HG02759 (cell line): ENCODE data around the gene OGFRL1.

Source experiments
- ATAC-seq: cut with Tn5 transposase; IDR thresholded peaks from one replicate; pipeline ENCODE4 v1.9.1; 2021; ENCODE audit warnings: mild to moderate bottlenecking, moderate library complexity; ENCODE audit not compliant: unreplicated experiment

Gene OGFRL1

DNA sequence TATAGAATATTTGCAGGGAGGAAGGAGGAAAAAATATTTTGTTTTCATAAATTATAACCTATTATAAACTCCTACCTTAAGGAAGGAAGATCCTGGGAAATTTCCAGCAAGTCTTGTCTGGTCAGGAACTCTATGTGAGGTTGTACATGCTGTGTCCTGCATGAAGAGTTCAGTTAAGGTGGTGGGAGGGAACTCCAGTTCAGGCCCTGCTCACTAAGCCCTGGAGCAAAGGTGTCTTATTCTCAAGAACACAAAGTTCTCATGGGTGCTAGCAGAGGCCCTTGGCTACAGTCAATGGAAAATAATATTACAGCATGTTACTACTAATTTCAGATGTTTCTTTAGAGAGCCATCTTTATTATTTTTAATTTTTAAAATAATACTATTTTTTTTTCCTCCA is 3.8 kb upstream of the OGFRL1 start:
- ATAC-seq = no peak

GRCh38 chr6:71287038-71287437 is 1.6 kb upstream of the OGFRL1 start:
- no peak for ATAC-seq

DNA sequence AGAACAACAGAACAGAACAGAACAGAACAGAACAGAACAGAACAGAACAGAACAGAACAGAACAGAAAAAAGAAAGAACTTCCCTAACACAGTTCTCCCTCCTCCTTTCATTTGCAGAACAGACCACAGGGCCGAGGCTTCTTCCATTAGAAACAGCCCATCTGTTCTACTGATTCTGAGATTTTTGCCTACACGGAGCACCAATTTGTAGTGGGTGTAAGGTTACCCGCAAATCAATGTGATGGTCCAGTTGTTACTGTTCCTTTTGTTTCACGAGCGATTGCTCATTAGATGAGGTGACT is 734 bp upstream of the OGFRL1 start:
- no peak for ATAC-seq

DNA sequence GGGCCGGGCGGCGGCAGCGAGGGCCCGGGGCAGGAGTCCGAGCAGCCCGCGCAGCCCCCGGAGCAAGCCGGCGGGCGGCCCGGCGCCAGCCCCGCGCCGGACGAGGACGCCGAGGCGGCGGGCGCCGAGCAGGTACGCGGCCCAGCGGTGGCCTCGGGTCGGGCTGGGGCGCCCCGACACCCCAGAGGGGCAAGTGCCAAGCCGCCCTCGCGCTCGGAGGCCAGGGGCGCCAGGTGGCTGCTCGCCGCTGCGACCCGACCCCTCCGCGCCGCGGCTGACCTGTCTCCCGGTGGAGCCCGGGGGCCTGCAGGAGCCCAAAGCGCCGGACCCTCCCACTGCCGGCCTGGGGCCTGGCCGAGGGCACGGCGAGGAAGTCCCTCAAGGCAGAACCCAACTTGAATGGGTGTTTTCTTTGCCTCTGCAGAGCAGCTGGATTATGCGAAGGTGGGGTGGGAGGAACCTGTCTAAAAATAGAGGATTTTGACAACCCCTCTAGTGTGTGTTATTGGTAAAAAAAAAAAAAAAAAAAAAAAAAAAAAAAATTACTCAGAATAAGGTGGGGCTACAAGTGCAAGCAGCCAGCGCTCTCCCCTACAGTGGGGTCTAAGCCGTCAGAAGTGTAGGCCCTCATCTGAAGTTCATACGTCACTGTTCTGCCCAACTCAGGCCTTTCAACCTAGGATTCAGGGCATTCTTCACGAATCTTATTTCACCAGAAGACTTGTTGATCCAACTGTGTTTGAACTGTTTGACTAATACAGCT is 609 bp downstream of the OGFRL1 start:
- ATAC-seq = peak; percentile 32

GRCh38 chr6:71289802-71290175 is 1.2 kb downstream of the OGFRL1 start:
- no peak for ATAC-seq

- ATAC-seq = no peak
Observed at GRCh38 chr6:71290611-71291010, 2.0 kb downstream of the OGFRL1 start.

GRCh38 chr6:71292001-71292400 is 3.4 kb downstream of the OGFRL1 start:
- no peak for ATAC-seq

DNA sequence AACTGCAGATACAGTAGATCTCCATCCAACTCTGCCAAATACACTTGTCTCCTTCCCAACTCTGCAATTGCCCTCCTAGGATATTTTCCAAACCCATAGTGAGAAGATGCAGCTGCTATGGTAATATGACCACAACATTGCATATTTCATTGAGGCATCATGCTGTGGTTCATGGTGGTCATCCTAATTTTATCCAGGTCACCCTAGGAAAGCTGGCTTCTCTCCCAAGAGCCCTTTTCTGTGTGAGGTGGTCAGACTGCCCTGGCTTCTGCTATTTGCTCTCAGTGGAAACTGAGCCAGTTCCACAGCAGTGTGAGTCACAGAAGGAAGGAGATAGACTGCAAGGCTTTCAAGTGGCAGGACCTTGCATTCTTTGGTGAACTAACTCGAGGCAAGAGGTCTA is 5.5 kb downstream of the OGFRL1 start:
- no peak for ATAC-seq

- ATAC-seq = no peak
Observed at GRCh38 chr6:71298459-71298858, 9.8 kb downstream of the OGFRL1 start.

DNA sequence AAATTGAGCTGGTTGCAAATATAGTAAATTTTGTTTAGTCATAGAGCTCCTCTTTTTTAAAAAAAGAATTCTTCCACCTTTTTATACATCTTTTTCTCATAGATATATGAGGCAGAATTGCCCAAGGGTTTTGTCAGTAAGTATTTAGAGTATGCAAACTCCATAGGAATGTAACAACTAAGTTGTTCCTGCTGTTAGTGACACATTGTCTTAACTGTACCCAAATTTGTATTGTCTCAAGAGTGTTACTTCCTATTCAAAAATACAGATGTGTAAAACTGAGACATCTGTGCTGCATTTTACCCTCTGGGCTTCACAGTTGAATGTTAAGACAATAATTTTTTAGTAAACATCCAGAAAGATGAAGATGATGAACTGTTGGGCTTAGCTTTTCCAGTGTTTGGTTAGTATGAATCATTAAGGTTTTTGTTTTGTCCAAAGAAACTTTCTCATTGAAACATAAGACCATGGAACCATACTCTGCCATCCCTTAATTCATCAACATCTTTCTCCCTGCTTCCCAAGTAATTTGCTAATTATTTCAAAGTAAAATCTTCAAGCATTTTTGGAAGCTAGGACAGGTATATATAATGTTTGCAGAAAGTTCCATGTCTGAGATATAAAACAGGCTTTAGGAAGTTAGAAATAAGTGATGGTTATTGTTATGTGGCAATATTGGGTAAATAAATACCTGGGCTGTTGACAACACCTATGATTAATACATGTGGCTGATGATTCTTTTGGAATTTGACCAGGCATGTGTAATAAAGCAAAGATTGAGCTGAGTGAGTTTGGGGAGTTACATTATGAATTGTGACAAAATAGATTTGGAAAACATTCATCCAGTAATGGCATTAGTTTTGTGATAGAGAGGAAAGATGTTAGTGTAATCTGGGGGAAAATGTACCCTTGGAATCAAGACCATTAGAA is 11.2 kb downstream of the OGFRL1 start:
- no peak for ATAC-seq

DNA sequence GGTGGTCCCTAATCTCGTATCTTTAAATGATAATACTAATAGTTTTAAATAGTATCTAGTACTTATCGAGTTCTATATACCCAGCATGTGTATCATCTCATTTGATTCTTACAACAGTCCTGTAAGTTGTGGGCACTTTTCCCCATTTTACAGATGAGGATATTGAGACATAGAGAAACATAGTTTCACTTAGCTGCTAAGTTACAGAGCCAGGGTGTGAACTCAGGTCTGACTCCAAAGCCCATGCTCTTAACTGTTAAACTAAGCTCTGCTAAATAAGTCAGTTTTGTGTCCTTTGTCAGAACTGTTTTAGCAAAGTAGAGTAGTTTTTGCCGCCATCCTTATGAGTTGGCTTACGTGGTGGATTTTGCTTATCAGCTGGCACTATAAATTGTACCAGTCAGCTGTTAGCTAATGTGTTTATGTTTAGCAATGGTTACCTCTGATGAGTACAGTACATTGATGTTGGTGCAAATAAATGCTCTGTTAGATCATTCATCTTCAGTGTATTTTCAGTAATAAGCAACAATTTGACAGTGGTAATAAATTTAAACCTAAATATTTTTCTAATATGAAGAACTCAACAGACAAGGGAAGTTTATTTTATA is 12.1 kb downstream of the OGFRL1 start:
- ATAC-seq = no peak

DNA sequence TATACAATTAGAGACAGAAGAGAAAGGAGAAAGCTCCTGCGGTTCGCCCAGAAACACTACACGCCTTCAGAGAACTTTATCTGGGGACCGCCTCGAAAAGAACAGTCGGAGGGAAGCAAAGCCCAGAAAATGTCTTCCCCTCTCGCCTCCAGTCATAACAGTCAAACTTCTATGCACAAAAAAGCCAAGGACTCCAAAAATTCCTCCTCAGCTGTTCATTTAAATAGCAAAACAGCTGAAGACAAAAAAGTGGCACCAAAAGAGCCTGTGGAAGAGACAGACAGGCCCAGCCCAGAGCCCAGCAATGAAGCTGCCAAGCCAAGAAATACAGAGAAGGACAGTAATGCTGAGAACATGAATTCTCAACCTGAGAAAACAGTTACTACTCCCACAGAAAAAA is 12.9 kb downstream of the OGFRL1 start:
- no peak for ATAC-seq

DNA sequence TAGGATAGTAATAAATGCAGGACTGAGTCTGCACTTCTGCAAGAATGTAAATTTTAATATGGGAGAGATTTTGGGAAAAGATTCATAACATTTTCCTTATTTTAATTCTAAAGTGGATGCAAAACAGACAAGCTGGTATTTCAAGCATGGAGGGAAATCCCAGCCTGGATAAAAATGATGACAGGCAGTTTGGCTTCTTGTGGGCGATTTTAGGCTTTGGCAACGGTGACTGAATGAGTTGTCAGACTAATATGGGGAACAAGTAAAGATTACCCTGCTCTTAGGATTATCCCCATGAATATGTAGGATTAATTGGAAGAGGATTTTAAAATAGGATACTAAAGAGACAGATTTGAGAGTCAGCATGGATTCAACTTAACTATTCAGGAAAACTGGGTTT is 21.0 kb downstream of the OGFRL1 start:
- ATAC-seq = no peak

- ATAC-seq = no peak
Observed at GRCh38 chr6:71310261-71310660, 21.6 kb downstream of the OGFRL1 start.

GRCh38 chr6:71312089-71312488 is 23.5 kb downstream of the OGFRL1 start:
- ATAC-seq = no peak

DNA sequence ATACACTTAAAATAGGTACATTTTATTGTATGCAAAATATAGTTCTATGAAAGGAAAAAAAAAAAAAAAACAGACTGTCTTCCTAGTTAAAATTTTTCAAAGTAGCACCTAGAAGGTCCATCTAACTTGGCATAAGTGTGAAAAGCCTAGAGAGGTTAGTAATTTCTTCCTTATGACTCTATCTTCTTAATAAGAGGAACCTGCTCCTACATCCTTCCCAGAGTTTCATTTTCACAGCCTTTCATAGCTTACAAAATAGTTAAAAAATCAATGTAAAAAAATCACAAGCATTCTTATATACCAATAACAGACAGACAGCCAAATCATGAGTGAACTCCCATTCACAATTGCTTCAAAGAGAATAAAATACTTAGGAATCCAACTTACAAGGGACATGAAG is 28.8 kb downstream of the OGFRL1 start:
- ATAC-seq = no peak

- no peak for ATAC-seq
Observed at GRCh38 chr6:71320041-71320440, 31.4 kb downstream of the OGFRL1 start.

DNA sequence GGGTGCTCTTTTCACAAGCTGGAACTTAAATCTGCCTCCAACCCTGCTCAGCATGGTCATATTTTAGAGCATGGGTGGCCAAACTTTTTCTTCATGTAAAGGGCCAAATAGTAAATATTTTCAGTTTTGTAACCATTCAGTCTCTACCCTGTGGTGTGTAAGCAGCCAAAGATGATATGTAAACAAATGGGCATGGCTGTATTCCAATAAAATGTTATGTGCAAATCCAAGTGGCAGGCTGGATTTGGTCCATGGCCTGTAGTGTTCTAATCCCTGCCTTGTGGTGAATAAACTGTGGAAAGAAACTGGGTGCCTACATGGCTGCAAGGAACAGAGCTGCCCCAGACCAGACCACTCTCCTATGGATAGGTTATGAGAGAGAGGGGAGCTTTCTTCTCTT is 32.7 kb downstream of the OGFRL1 start:
- no peak for ATAC-seq

DNA sequence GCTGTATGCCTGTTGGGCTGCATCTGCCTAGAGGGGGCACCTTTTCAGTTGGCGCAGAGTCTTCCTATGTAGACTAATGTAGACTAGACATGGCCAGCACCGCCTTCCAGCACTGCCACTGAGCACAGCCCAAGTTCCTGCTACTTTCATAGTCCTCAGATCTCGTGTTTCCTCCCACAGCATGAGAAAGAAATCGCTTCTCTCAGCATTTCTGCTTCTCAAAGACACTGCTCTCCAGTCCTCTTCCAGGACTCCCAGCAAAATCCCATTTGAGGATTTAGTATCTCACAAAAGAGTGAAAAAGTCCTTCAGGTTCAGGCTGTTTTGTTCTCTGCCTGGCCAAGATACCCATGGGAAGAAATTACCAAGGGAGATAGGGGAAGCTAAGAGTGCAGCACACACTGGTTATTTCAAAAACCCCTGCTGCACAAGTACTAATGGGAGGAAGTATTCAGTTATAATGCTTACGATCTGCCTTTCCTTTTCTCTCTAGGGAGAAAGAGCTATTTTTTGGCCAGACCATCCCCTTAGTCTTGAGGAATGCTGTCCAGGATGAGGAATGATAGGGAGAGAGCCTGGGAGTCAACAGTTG is 35.7 kb downstream of the OGFRL1 start:
- ATAC-seq = no peak

GRCh38 chr6:71326611-71327010 is 38.0 kb downstream of the OGFRL1 start:
- no peak for ATAC-seq

DNA sequence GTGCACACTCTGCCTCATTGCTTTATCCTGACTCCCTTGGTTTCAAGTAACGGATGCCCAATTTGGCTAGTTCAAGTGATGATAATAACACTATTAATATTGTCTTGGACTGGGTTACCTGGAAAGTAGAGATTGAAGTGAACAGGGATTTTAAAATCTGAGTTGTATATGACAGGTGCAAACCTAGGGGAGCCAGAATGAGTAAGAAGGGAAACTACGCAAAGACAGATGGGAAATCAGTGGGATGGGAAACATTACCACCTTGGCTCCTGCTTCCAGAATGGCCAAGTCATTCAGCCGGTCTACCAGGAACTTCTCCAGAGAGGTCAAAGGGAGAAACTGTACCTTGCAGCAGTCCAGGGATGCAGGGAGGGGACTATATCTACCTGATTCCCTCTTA is 41.9 kb downstream of the OGFRL1 start:
- no peak for ATAC-seq

GRCh38 chr6:71332012-71332411 is 43.4 kb downstream of the OGFRL1 start:
- ATAC-seq = no peak
